Right lobe of liver (tissue), 4 donors: ENCODE results near the gene MOB3A.

Experiments
- POLR2A ChIP-seq: fragments of 450-650 bp; IDR thresholded peaks from one replicate; pipeline ENCODE4 v1.6.1; 2017; ENCODE audit warnings: antibody characterized with exemption, mild to moderate bottlenecking
- TF ChIP-seq, protein P1 (sequence below), 4 donors: fragments of 200-600 bp in 3 of 4; fragments of 450-650 bp in 1 of 4; IDR thresholded peaks; one replicate each; pipeline versions ENCODE4 v1.5.1 to v1.8.0; 2016 to 2022; ENCODE audit warnings: antibody characterized with exemption in 4 of 4, mild to moderate bottlenecking in 2 of 4
- donor health status: DM: no; HTN: no; CAD: no.
- donor health status: DM: no; HTN: no; CAD: no.
- donor health status: DM: no; HTN: yes; CAD: no.

- no peak for TF ChIP-seq POLR2A
- TF ChIP-seq, protein P1, sequence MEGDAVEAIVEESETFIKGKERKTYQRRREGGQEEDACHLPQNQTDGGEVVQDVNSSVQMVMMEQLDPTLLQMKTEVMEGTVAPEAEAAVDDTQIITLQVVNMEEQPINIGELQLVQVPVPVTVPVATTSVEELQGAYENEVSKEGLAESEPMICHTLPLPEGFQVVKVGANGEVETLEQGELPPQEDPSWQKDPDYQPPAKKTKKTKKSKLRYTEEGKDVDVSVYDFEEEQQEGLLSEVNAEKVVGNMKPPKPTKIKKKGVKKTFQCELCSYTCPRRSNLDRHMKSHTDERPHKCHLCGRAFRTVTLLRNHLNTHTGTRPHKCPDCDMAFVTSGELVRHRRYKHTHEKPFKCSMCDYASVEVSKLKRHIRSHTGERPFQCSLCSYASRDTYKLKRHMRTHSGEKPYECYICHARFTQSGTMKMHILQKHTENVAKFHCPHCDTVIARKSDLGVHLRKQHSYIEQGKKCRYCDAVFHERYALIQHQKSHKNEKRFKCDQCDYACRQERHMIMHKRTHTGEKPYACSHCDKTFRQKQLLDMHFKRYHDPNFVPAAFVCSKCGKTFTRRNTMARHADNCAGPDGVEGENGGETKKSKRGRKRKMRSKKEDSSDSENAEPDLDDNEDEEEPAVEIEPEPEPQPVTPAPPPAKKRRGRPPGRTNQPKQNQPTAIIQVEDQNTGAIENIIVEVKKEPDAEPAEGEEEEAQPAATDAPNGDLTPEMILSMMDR (IDR thresholded peaks at IDR 0.05): no peak
Measured at GRCh38 chr19:2038284-2039088, 57.6 kb downstream of the MOB3A start.
